ENCODE data around the gene AUTS2.

AUTS2 gene

DNA sequence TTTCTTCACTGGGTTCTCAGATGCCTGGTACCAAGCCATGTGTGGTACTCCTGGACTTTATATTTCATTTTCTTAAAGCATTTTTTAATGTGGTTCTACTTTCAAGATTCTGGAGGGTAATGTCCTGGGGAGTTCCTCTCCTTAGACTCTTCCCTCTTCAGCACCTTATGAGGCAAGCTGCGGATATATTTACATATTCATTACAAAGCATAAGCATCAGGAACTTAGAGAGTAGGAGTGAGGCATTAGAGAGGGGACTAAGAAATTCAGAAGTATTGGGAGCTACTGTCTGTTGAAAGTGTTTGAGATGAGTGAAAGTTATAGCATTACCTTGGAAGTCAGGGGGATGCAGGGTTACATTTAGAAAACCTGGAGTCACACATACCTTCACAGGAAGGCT, 20.8 kb downstream of the AUTS2 start:
- Histone ChIP-seq H3K9me3 (no peaks in the 10 kb centered on the region), H3K4me1 (ENCODE audit: control insufficient read depth in 1 of 2, insufficient read depth in 1 of 2, low read depth in 1 of 2, low read length in 1 of 2) (no peaks in the 10 kb centered on the region), H3K27me3 (no peaks in the 10 kb centered on the region), H3K27ac (no peak overlapping the region), H3K36me3 (no peaks in the 10 kb centered on the region), H3K4me3 (ENCODE audit: low read depth in 1 of 2, low read length in 1 of 2) (no peak overlapping the region)
- TF ChIP-seq, protein P1, sequence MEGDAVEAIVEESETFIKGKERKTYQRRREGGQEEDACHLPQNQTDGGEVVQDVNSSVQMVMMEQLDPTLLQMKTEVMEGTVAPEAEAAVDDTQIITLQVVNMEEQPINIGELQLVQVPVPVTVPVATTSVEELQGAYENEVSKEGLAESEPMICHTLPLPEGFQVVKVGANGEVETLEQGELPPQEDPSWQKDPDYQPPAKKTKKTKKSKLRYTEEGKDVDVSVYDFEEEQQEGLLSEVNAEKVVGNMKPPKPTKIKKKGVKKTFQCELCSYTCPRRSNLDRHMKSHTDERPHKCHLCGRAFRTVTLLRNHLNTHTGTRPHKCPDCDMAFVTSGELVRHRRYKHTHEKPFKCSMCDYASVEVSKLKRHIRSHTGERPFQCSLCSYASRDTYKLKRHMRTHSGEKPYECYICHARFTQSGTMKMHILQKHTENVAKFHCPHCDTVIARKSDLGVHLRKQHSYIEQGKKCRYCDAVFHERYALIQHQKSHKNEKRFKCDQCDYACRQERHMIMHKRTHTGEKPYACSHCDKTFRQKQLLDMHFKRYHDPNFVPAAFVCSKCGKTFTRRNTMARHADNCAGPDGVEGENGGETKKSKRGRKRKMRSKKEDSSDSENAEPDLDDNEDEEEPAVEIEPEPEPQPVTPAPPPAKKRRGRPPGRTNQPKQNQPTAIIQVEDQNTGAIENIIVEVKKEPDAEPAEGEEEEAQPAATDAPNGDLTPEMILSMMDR (IDR thresholded peaks at IDR 0.05), result no peak

DNA sequence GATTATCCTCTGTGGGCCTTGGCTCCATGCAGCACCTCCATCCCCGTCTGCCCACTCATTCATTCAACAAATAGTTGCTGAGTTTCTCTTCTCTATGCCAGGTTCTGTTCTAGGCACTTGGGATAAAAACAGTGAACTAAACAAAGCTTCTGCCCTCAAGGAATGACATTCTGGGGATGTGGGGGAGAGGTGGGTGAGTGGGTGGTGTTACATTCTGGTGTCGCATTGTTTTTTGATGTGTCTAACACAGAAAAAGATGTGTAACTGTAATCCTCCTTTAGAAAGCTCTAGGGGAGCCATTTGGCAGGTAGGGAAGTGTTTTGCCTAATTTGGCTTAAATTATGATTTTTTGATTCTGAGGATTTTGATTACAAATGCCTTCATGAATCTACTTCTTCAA, 21.4 kb downstream of the AUTS2 start:
- TF ChIP-seq, protein P1 (IDR thresholded peaks at IDR 0.05), result no peak
- Histone ChIP-seq H3K27ac (no peak overlapping the region), H3K4me3 (ENCODE audit: low read depth in 1 of 2, low read length in 1 of 2) (no peak overlapping the region), H3K27me3 (no peaks in the 10 kb centered on the region), H3K9me3 (no peaks in the 10 kb centered on the region), H3K4me1 (ENCODE audit: control insufficient read depth in 1 of 2, insufficient read depth in 1 of 2, low read depth in 1 of 2, low read length in 1 of 2) (no peaks in the 10 kb centered on the region), H3K36me3 (no peaks in the 10 kb centered on the region)

DNA sequence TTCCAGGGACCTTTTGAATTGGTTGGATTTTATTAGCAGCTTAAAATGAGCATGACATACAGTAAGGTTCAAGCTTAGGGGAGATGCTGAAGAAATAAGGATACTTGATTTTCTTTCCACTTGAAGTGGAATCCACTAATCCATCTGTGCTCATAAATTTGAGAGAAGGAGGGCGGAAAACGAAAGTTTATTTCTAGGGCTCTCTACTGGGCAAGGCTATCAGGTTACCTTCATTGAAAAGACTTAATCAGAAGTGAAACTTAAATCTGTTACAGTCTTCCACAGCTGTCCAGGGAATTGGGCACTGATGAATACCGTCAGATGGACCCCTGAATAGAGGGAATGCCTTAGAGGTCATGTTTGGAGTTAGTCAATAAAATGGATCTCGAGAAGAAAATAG, 21.8 kb downstream of the AUTS2 start:
- Histone ChIP-seq H3K36me3 (no peaks in the 10 kb centered on the region), H3K9me3 (no peaks in the 10 kb centered on the region), H3K4me3 (ENCODE audit: low read depth in 1 of 2, low read length in 1 of 2) (no peak overlapping the region), H3K4me1 (ENCODE audit: control insufficient read depth in 1 of 2, insufficient read depth in 1 of 2, low read depth in 1 of 2, low read length in 1 of 2) (no peaks in the 10 kb centered on the region), H3K27ac (no peak overlapping the region), H3K27me3 (no peaks in the 10 kb centered on the region)
- TF ChIP-seq, protein P1 (IDR thresholded peaks at IDR 0.05), result no peak

DNA sequence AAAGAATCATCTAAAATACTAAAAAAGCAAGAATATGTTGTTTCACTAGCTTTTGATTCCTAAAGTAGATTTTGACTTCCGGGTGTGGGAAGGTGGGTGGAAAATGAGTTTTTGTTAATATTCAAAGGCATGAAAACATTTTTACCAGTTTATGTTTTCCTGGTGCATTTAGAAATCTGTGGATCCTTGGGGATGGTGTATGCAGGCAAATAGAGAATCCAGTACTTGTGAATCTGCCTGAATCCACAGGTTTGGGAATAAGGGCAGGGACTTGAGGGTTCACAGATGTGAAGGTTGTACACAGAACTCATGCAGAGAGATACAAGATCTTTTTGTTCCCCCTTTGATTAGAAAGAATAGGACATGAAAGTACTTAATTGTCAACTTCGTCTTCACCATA, 22.4 kb downstream of the AUTS2 start:
- H3K4me3 ChIP-seq (ENCODE audit: low read depth in 1 of 2, low read length in 1 of 2), result no peak overlapping the region
- no peaks in the 10 kb centered on the region for H3K4me1 ChIP-seq (ENCODE audit: control insufficient read depth in 1 of 2, insufficient read depth in 1 of 2, low read depth in 1 of 2, low read length in 1 of 2)
- TF ChIP-seq, protein P1 (IDR thresholded peaks at IDR 0.05), result no peak

DNA sequence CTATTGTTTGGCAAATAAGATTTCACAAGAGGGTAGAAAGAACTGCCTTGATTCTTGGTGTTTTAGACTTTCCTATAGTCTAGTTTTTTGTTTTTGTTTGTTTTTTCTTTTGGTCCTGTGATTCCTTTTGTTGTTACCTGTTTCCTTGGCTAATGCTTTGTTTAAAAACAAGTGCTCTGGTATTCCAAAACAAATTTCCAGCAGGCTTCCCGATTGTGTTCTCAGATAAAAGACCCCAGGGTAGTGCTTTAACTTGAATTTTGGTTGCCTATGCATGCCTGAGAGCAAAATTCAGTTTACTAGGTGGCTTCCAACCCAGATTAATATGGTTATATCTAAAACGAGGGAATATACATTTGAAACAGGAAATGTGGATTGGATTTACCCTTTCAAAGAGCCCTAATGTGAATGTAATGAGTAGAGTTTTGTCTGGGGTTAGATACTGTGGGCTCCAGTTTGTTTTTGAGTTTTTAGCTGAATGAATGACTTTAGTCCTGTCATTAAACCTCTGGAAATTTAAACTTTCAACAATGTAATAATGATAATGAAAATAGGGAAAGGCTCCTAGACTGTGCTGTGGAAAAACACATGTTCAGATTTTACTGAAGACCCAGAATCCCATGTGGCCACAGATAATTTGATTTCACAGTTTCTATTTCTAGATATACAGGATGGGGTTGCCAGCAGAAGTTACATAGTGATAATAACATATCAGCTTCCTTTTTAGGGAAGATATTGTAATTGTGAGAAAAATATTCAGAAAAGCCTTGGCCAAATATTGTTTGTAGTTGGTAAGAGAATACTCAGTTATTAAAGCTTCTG, 23.9 kb downstream of the AUTS2 start:
- Histone ChIP-seq H3K27me3 (no peaks in the 10 kb centered on the region), H3K4me3 (ENCODE audit: low read depth in 1 of 2, low read length in 1 of 2) (no peak overlapping the region), H3K4me1 (ENCODE audit: control insufficient read depth in 1 of 2, insufficient read depth in 1 of 2, low read depth in 1 of 2, low read length in 1 of 2) (no peaks in the 10 kb centered on the region), H3K36me3 (no peaks in the 10 kb centered on the region), H3K27ac (no peak overlapping the region), H3K9me3 (no peaks in the 10 kb centered on the region)
- TF ChIP-seq, protein P1 (IDR thresholded peaks at IDR 0.05), result no peak

More for the DNA sequence above, 22.4 kb downstream of the AUTS2 start:
- Histone ChIP-seq H3K27me3 (no peaks in the 10 kb centered on the region), H3K9me3 (no peaks in the 10 kb centered on the region), H3K27ac (no peak overlapping the region), H3K36me3 (no peaks in the 10 kb centered on the region)

All from neutrophil (primary cell).